ENCODE data around the gene AFDN. TPM values are rescaled to one million over a fixed set of nuclear protein-coding genes. Genes with fewer than 3 reads are reported as not detected.

Gene AFDN
- total RNA-seq, 1 experiment from 2014 or later, result 182 TPM

DNA sequence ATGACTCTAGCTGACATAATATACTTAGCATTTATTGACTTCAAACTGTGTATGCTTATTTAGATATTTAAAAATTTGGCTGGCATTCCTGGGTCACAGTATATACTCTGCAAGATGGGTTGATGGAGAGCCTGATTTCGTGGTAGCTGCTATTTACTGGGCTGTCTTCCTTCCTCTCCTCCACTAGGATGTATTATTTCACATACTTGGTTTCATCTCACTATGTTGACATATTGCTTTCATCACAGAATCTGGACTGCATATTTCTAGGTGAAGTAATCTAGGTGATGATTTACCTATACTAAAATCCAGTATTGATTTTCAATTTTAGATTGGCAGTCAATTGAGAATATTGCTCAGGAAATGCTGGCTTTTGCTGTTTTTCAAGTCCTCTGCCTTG is 15.7 kb downstream of the AFDN start (continued):
- no peak for TF ChIP-seq PRRX2 (CRISPR knock-in tag; IDR thresholded peaks at IDR 0.05)

DNA sequence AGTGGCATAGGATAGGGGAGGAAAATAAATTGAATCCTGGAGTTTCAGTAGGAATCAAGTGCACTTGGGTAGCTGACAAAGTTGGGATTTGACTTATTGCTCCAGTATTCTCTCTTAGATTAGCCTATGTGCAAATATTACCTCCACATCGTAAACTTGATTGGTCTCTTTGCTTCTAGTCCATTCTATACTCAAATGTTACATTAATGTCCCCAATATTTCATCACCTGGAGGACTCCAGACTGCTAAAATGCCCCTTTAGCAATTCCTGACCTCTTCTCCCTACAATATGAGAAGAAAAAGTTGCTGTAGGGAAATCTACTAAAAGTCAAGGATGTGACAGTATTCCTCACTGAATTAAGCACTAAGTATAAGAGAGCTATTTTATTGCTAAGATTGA is 16.3 kb downstream of the AFDN start:
- Mint-ChIP-seq H3K9me3 (no peaks in the 10 kb centered on the region), H3K4me1 (peaks cover 37% of the 10 kb centered on the region), H3K36me3 (no peaks in the 10 kb centered on the region), H3K4me3 (no peak overlapping the region), H3K27me3 (ENCODE audit: low read depth) (no peaks in the 10 kb centered on the region), H3K27ac (peak overlapping the region; percentile 42)
- POLR2A ChIA-PET, result interaction anchor here (1.2 kb wide), 1 partner anchor 24 kb away, joined by 4 read pairs; no protein-coding TSS in a partner anchor
- CTCF ChIA-PET, result interaction anchor here (1.3 to 1.8 kb wide), 3 partner anchors 9 to 144 kb away, joined by 3 to 6 read pairs (median 6); no protein-coding TSS in a partner anchor
- DNase-seq (ENCODE audit: low spot score) (no peak), ATAC-seq (no peak)
- no peak for TF ChIP-seq CREM (CRISPR knock-in tag; IDR thresholded peaks at IDR 0.05)
- TF ChIP-seq, protein P1, sequence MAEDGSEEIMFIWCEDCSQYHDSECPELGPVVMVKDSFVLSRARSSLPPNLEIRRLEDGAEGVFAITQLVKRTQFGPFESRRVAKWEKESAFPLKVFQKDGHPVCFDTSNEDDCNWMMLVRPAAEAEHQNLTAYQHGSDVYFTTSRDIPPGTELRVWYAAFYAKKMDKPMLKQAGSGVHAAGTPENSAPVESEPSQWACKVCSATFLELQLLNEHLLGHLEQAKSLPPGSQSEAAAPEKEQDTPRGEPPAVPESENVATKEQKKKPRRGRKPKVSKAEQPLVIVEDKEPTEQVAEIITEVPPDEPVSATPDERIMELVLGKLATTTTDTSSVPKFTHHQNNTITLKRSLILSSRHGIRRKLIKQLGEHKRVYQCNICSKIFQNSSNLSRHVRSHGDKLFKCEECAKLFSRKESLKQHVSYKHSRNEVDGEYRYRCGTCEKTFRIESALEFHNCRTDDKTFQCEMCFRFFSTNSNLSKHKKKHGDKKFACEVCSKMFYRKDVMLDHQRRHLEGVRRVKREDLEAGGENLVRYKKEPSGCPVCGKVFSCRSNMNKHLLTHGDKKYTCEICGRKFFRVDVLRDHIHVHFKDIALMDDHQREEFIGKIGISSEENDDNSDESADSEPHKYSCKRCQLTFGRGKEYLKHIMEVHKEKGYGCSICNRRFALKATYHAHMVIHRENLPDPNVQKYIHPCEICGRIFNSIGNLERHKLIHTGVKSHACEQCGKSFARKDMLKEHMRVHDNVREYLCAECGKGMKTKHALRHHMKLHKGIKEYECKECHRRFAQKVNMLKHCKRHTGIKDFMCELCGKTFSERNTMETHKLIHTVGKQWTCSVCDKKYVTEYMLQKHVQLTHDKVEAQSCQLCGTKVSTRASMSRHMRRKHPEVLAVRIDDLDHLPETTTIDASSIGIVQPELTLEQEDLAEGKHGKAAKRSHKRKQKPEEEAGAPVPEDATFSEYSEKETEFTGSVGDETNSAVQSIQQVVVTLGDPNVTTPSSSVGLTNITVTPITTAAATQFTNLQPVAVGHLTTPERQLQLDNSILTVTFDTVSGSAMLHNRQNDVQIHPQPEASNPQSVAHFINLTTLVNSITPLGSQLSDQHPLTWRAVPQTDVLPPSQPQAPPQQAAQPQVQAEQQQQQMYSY (CRISPR knock-in tag; IDR thresholded peaks at IDR 0.05), result no peak
- no peak for TF ChIP-seq JAZF1 (CRISPR knock-in tag; IDR thresholded peaks at IDR 0.05)
- TF ChIP-seq NR2C2 (CRISPR knock-in tag; IDR thresholded peaks at IDR 0.05), result no peak
- TF ChIP-seq, protein P2, sequence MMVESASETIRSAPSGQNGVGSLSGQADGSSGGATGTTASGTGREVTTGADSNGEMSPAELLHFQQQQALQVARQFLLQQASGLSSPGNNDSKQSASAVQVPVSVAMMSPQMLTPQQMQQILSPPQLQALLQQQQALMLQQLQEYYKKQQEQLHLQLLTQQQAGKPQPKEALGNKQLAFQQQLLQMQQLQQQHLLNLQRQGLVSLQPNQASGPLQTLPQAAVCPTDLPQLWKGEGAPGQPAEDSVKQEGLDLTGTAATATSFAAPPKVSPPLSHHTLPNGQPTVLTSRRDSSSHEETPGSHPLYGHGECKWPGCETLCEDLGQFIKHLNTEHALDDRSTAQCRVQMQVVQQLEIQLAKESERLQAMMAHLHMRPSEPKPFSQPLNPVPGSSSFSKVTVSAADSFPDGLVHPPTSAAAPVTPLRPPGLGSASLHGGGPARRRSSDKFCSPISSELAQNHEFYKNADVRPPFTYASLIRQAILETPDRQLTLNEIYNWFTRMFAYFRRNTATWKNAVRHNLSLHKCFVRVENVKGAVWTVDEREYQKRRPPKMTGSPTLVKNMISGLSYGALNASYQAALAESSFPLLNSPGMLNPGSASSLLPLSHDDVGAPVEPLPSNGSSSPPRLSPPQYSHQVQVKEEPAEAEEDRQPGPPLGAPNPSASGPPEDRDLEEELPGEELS (CRISPR knock-in tag; IDR thresholded peaks at IDR 0.05), result no peak
- TF ChIP-seq, protein P3, sequence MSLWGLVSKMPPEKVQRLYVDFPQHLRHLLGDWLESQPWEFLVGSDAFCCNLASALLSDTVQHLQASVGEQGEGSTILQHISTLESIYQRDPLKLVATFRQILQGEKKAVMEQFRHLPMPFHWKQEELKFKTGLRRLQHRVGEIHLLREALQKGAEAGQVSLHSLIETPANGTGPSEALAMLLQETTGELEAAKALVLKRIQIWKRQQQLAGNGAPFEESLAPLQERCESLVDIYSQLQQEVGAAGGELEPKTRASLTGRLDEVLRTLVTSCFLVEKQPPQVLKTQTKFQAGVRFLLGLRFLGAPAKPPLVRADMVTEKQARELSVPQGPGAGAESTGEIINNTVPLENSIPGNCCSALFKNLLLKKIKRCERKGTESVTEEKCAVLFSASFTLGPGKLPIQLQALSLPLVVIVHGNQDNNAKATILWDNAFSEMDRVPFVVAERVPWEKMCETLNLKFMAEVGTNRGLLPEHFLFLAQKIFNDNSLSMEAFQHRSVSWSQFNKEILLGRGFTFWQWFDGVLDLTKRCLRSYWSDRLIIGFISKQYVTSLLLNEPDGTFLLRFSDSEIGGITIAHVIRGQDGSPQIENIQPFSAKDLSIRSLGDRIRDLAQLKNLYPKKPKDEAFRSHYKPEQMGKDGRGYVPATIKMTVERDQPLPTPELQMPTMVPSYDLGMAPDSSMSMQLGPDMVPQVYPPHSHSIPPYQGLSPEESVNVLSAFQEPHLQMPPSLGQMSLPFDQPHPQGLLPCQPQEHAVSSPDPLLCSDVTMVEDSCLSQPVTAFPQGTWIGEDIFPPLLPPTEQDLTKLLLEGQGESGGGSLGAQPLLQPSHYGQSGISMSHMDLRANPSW (CRISPR knock-in tag; conservative IDR thresholded peaks at IDR 0.05; ENCODE audit: low read depth), result no peak
- TF ChIP-seq ZNF219 (CRISPR knock-in tag; IDR thresholded peaks at IDR 0.05; ENCODE audit: borderline replicate concordance), result no peak
- TF ChIP-seq CREB1 (CRISPR knock-in tag; IDR thresholded peaks at IDR 0.05), result no peak
- TF ChIP-seq NR3C1 (CRISPR knock-in tag; conservative IDR thresholded peaks at IDR 0.05; ENCODE audit: low read depth), result no peak
- no peak for TF ChIP-seq ZNF121 (CRISPR knock-in tag; IDR thresholded peaks at IDR 0.05)
- TF ChIP-seq ZNF671 (CRISPR knock-in tag; IDR thresholded peaks at IDR 0.05), result no peak
- TF ChIP-seq SMAD3 (CRISPR knock-in tag; IDR thresholded peaks at IDR 0.05; ENCODE audit: borderline replicate concordance), result no peak
- TF ChIP-seq, protein P4, sequence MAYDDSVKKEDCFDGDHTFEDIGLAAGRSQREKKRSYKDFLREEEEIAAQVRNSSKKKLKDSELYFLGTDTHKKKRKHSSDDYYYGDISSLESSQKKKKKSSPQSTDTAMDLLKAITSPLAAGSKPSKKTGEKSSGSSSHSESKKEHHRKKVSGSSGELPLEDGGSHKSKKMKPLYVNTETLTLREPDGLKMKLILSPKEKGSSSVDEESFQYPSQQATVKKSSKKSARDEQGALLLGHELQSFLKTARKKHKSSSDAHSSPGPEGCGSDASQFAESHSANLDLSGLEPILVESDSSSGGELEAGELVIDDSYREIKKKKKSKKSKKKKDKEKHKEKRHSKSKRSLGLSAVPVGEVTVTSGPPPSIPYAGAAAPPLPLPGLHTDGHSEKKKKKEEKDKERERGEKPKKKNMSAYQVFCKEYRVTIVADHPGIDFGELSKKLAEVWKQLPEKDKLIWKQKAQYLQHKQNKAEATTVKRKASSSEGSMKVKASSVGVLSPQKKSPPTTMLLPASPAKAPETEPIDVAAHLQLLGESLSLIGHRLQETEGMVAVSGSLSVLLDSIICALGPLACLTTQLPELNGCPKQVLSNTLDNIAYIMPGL (CRISPR knock-in tag; IDR thresholded peaks at IDR 0.05), result no peak
- no peak for TF ChIP-seq KAT7 (CRISPR knock-in tag; IDR thresholded peaks at IDR 0.05; ENCODE audit: borderline replicate concordance)
